Kidney glomerular epithelial cell (primary cell): ENCODE data around the gene ZNF474.

ENCODE experiments used
- DNase-seq: peaks from one replicate; lab custom pipeline; 2025; lab: John Stamatoyannopoulos, UW

Gene ZNF474

GRCh38 chr5:122118356-122118948 is 10.9 kb upstream of the ZNF474 start:
- DNase-seq: no peak

GRCh38 chr5:122119205-122119604 is 10.1 kb upstream of the ZNF474 start:
- DNase-seq: no peak

- DNase-seq: no peak
Measured at GRCh38 chr5:122120493-122120892, 8.9 kb upstream of the ZNF474 start.

- no peak for DNase-seq
Measured at GRCh38 chr5:122120957-122121356, 8.4 kb upstream of the ZNF474 start.

GRCh38 chr5:122121479-122122465 is 7.6 kb upstream of the ZNF474 start:
- peak; percentile 9 for DNase-seq

- no peak for DNase-seq
Measured at GRCh38 chr5:122124766-122125165, 4.6 kb upstream of the ZNF474 start.

GRCh38 chr5:122126177-122126755 is 3.1 kb upstream of the ZNF474 start:
- no peak for DNase-seq

- no peak for DNase-seq
Measured at GRCh38 chr5:122126756-122127321, 2.5 kb upstream of the ZNF474 start.

GRCh38 chr5:122130152-122130551 is 806 bp downstream of the ZNF474 start:
- no peak for DNase-seq

- no peak for DNase-seq
Measured at GRCh38 chr5:122137702-122138101, 8.4 kb downstream of the ZNF474 start.

- DNase-seq: no peak
Measured at GRCh38 chr5:122138356-122138755, 9.0 kb downstream of the ZNF474 start.

- no peak for DNase-seq
Measured at GRCh38 chr5:122140900-122141299, 11.6 kb downstream of the ZNF474 start.

- no peak for DNase-seq
Measured at GRCh38 chr5:122141751-122142150, 12.4 kb downstream of the ZNF474 start.

- peak; percentile 88 for DNase-seq
Measured at GRCh38 chr5:122142480-122143164, 13.3 kb downstream of the ZNF474 start.

GRCh38 chr5:122144236-122144635 is 14.9 kb downstream of the ZNF474 start:
- no peak for DNase-seq

GRCh38 chr5:122145906-122146305 is 16.6 kb downstream of the ZNF474 start:
- DNase-seq: no peak

- no peak for DNase-seq
Measured at GRCh38 chr5:122149321-122150090, 20.2 kb downstream of the ZNF474 start.

GRCh38 chr5:122150215-122150614 is 20.9 kb downstream of the ZNF474 start:
- DNase-seq: no peak

GRCh38 chr5:122151640-122152039 is 22.3 kb downstream of the ZNF474 start:
- peak; percentile 66 for DNase-seq

- no peak for DNase-seq
Measured at GRCh38 chr5:122152266-122152900, 23.0 kb downstream of the ZNF474 start.

- DNase-seq: no peak
Measured at GRCh38 chr5:122153230-122153629, 23.9 kb downstream of the ZNF474 start.
